RWPE1 (cell line): Measurements from ENCODE around the gene MPIG6B.

Experiments
- CTCF ChIA-PET: fragments of 350-600 bp; sonication (Branson Sonifier 250); formaldehyde crosslinking; extraction: SDS; loops from one replicate; lab custom pipeline; 2021; lab: Yijun Ruan, JAX
- POLR2A ChIA-PET: fragments of 400-600 bp; formaldehyde crosslinking; extraction: SDS; loops from one replicate; lab custom pipeline; 2020; ENCODE audit warnings: antibody characterized with exemption; ENCODE audit not compliant: low non-redundant PET; lab: Yijun Ruan, JAX
- DNase-seq: peaks from one replicate; pipeline ENCODE4 v3.0.0; 2012; ENCODE audit warnings: low spot score
- H3K27ac ChIP-seq: fragments of 450-650 bp; 2 replicates; pipeline ENCODE4 v1.5.1; 2017
- CTCF ChIP-seq: fragments of 450-650 bp; conservative IDR thresholded peaks from 2 replicates; pipeline ENCODE4 v1.5.1; 2017; ENCODE audit warnings: low read depth, mild to moderate bottlenecking

Gene MPIG6B

GRCh38 chr6:31739639-31740396, 16.6 kb downstream of the MPIG6B start, which contains the start of gene MSH5:
Gene MSH5 (plus strand): TSS chr6:31740005. CDS start chr6:31740467, 462 bp downstream.
- no peak for TF ChIP-seq CTCF
- POLR2A ChIA-PET: interaction anchor here (0.6 to 0.7 kb wide), 2 partner anchors 13 to 67 kb away, joined by 3 to 4 read pairs; partner anchors contain the start of gene LSM2
- H3K27ac ChIP-seq: peak within 1 kb of the TSS; percentile 96
- CTCF ChIA-PET: interaction anchor here (0.6 to 1.7 kb wide), 4 partner anchors 30 to 57 kb away, joined by 3 to 5 read pairs (median 4); no protein-coding TSS in a partner anchor
- DNase-seq: peak; percentile 99

GRCh38 chr6:31740397-31741223, 17.4 kb downstream of the MPIG6B start:
- POLR2A ChIA-PET: no interaction called here
- peak overlapping the region; percentile 96 for H3K27ac ChIP-seq
- TF ChIP-seq CTCF: no peak
- peak; percentile 31 for DNase-seq
- CTCF ChIA-PET: interaction anchor here (0.6 to 1.7 kb wide), 2 partner anchors 29 to 46 kb away, joined by 3 to 5 read pairs; no protein-coding TSS in a partner anchor

GRCh38 chr6:31741815-31742214, 18.6 kb downstream of the MPIG6B start:
- no peak for TF ChIP-seq CTCF
- DNase-seq: no peak
- no peak overlapping the region for H3K27ac ChIP-seq
- CTCF ChIA-PET: interaction anchor here (0.6 to 0.7 kb wide), 2 partner anchors 22 to 70 kb away, joined by 3 to 4 read pairs; no protein-coding TSS in a partner anchor
- POLR2A ChIA-PET: no interaction called here

GRCh38 chr6:31742894-31743293, 19.7 kb downstream of the MPIG6B start:
- no peak overlapping the region for H3K27ac ChIP-seq
- DNase-seq: no peak
- ChIA-PET POLR2A (no interaction called here), CTCF (interaction anchor here (0.7 kb wide), 1 partner anchor 19 kb away, joined by 4 read pairs; the partner anchor contains the start of gene MPIG6B)
- no peak for TF ChIP-seq CTCF

GRCh38 chr6:31744422-31744821, 21.2 kb downstream of the MPIG6B start:
- ChIA-PET CTCF (interaction anchor here (1.1 kb wide), 1 partner anchor 9 kb away, joined by 4 read pairs; no protein-coding TSS in a partner anchor), POLR2A (no interaction called here)
- H3K27ac ChIP-seq: peak overlapping the region; percentile 20; the same call in 1 of the 2 replicates
- no peak for TF ChIP-seq CTCF
- no peak for DNase-seq
